Measurements from ENCODE around the gene CHRNA4.

DNA sequence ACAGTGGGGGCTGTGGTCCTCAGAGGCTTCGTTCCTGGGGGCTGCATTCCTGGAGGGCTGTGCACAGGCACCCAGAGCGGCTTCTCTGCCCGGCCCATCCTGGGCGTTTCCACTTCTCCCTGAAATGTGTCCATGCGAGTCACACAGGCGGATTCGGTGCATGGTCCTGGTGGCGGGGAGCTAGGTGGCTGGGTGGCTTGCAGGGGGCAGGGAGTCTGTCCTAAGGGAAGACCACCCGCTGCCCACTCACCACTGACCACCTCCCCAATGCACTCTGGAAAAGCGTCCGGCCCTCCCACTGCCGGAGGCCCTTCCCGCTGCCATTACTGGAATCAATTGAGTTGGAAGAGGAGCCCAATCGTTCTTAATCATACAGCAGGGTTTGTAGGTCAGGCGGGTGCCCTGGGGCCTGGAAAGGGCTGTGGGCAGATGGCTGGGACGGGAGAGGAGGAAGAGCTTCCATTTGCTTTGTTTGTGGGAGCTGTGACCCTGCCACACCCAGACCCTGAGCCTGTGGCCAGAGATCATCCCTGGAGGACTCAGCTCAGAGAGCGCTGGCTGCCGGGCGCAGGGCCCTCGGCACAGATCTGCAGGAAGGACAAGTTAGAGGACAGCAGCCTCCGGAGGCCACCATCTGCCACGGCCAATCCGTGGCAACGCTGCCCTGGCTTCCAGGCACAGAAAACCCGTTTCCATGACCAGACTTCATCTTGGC, 6.4 kb downstream of the CHRNA4 start:
- no peak for TF ChIP-seq LEF1 (IDR thresholded peaks at IDR 0.05; ENCODE audit: borderline replicate concordance)
- no peak for TF ChIP-seq NFRKB (IDR thresholded peaks at IDR 0.05)
- no peak for TF ChIP-seq FOXK2 (IDR thresholded peaks at IDR 0.05)
- TF ChIP-seq, protein P1, sequence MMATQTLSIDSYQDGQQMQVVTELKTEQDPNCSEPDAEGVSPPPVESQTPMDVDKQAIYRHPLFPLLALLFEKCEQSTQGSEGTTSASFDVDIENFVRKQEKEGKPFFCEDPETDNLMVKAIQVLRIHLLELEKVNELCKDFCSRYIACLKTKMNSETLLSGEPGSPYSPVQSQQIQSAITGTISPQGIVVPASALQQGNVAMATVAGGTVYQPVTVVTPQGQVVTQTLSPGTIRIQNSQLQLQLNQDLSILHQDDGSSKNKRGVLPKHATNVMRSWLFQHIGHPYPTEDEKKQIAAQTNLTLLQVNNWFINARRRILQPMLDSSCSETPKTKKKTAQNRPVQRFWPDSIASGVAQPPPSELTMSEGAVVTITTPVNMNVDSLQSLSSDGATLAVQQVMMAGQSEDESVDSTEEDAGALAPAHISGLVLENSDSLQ (IDR thresholded peaks at IDR 0.05) = no peak
- no peak for TF ChIP-seq FOXA1 (IDR thresholded peaks at IDR 0.05)
- no peak for TF ChIP-seq BHLHE40 (IDR thresholded peaks at IDR 0.05; ENCODE audit: borderline replicate concordance)
- no peak for TF ChIP-seq ZNF384 (IDR thresholded peaks at IDR 0.05)
- TF ChIP-seq ARNT (IDR thresholded peaks at IDR 0.05) = no peak
- TF ChIP-seq SP1 (IDR thresholded peaks at IDR 0.05) = no peak
- TF ChIP-seq TARDBP (IDR thresholded peaks at IDR 0.05) = no peak
- TF ChIP-seq FOXM1 (IDR thresholded peaks at IDR 0.05; ENCODE audit: borderline replicate concordance) = no peak
